Fibroblast of lung (primary cell): ENCODE measurements around the gene REC114.
"Not testable (repeated sequence)": the region's sequence is repeated elsewhere in the genome, so short reads cannot be mapped to it uniquely, and the experiment has no call there.

Experiments used
- CTCF ChIP-seq, 2 donors: IDR thresholded peaks in 1 of 2; conservative IDR thresholded peaks in 1 of 2; 1 replicate in 1 of 2; 2 replicates in 1 of 2; pipeline ENCODE4 v1.5.1; 2011 to 2012; ENCODE audit warnings: low read length in 2 of 2, control low read depth in 1 of 2, inconsistent platforms in 1 of 2, low read depth in 1 of 2, mild to moderate bottlenecking in 1 of 2
- EZH2 ChIP-seq: IDR thresholded peaks from 2 replicates; pipeline ENCODE4 v1.5.1; 2012; ENCODE audit warnings: low read length, control low read depth, mild to moderate bottlenecking; ENCODE audit errors: missing control alignments

GRCh38 chr15:73449980-73450379 is 7.0 kb downstream of the REC114 start:
- TF ChIP-seq CTCF (conservative IDR thresholded peaks at IDR 0.05 in 1 of 2, IDR thresholded peaks at IDR 0.05 in 1 of 2; ENCODE audit: low read depth in 1 of 2, low read length in 2 of 2); EZH2: not testable (repeated sequence)
